Omental fat pad (tissue), 4 donors: Measurements from ENCODE around the gene OLFML1. TPM values are rescaled to one million over a fixed set of nuclear protein-coding genes. Genes with fewer than 3 reads are reported as not detected.

Experiments used
- ATAC-seq: fragments of 150-250 bp; one replicate; pipeline ENCODE4 v1.9.1; 2016; ENCODE audit warnings: mild to moderate bottlenecking, moderate library complexity; ENCODE audit not compliant: low FRiP score
- DNase-seq: peaks from one replicate; pipeline ENCODE4 v3.0.0-alpha.2; 2019; ENCODE audit warnings: low spot score
- CTCF ChIP-seq, 3 donors: fragments of 450-650 bp; IDR thresholded peaks; one replicate each; pipeline ENCODE4 v1.5.1; 2016 to 2017; ENCODE audit warnings: antibody characterized with exemption in 3 of 3, mild to moderate bottlenecking in 3 of 3, moderate library complexity in 2 of 3
- total RNA-seq, 4 donors: library from RNA; depleted of rRNA; stranded (reverse); fragments of >200 nt; gene quantifications; one replicate each; pipeline ENCODE4 v1.1.0, GENCODE V29; 2016

OLFML1 gene
- 10 to 100 TPM in 2 of 4 donors, 1 to 10 TPM in 2; 6.5 to 40.7 (median 13.4) TPM for total RNA-seq

GRCh38 chr11:7485186-7486097, at the start of gene OLFML1:
Gene OLFML1, plus strand, starts transcription at chr11:7485506. Its CDS starts 370 bp downstream, at chr11:7485876.
- TF ChIP-seq CTCF (IDR thresholded peaks at IDR 0.05), result no peak
- DNase-seq (no peak), ATAC-seq (no peak)

DNA sequence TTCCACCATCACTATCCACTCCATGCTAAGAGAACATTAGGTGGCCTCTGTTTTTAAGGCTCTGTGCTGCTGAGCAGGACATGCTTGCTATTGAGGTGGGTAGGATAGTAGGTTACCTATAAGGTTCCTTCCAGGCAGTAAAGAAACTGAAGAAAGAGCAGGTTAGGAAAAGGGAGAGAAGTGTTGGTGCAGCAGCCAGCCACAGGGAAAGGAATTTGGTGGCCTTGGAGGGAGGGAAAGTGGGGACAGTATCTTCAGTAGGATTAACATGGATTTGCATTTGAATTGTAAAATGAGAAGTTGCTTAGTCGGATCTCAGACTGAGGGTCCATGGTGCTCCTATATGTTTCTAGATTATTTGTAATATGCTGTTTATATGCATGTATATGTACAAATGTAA, 49.2 kb upstream of the OLFML1 start:
- DNase-seq, result no peak
- ATAC-seq, result no peak
- no peak for TF ChIP-seq CTCF (IDR thresholded peaks at IDR 0.05)

- ATAC-seq (no peak), DNase-seq (no peak)
- no peak for TF ChIP-seq CTCF (IDR thresholded peaks at IDR 0.05)
Observed at GRCh38 chr11:7436657-7437056, 48.6 kb upstream of the OLFML1 start.

DNA sequence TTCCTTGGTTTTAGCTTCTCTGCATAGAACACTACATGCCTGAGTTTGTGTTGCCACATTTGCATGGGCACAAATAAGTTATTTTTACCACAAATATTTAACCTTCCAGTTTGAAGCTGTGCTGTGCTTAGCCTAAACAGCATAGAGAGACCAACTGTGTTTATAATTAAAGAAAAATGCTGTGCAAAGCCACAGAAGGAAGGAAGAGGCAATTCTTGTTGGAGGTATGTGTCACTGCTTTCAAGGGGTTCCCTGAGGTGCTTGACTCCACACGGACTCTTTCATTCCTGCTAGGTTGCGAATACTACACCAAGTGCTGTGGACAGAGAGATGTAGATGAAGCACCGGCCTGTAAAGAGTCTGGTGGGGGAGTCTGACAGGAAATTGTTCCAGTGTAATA, 47.6 kb upstream of the OLFML1 start:
- TF ChIP-seq CTCF (IDR thresholded peaks at IDR 0.05), result no peak
- ATAC-seq, result no peak
- DNase-seq, result no peak

GRCh38 chr11:7439746-7440320, 45.5 kb upstream of the OLFML1 start:
- DNase-seq, result no peak
- no peak for TF ChIP-seq CTCF (IDR thresholded peaks at IDR 0.05)
- no peak for ATAC-seq

DNA sequence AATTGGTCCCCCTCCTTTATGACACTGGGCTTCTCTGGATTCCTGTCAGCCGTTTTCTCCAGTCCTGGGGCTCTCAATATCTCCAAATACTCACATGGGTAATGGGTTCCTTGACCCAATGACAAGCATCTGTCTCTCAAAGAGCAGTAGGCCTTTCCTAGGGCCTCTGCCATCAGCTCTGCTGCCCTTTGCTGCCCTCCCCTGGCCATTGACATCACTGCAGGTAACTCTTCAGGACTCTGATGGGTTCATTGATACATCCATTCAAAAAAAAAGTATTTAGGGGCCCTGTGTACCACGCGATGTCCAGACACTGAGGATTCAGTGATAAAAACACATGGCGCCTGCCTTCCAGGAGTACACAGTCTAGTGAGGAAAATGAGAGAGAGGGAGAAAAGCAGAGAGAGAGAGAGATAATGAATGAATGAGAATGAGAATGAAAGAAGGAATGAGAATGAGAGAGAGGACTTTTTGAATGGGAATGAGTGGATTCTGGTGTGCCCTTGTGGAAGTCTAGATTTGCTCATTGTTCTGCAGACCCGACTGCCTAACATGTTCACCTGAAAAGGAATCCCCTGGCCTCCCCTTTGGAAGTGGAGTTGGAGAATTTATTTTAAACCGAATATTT, 42.6 kb upstream of the OLFML1 start:
- ATAC-seq, result peak; percentile 75
- TF ChIP-seq CTCF (IDR thresholded peaks at IDR 0.05), result peak in 1 of 3 donors; percentile 38
- DNase-seq, result peak; percentile 80
